ENCODE data around the gene ARHGEF26.

The ARHGEF26 gene

GRCh38 chr3:154251610-154252009 lies 130.4 kb downstream of the ARHGEF26 start:
- no peaks in the 10 kb centered on the region for H3K9me3 Mint-ChIP-seq
- H3K4me3 Mint-ChIP-seq = no peak overlapping the region
- peaks cover 27% of the 10 kb centered on the region for H3K4me1 Mint-ChIP-seq
- no peak overlapping the region for H3K27ac Mint-ChIP-seq
- no peaks in the 10 kb centered on the region for H3K27me3 Mint-ChIP-seq (ENCODE audit: low read depth)
- peaks cover 39% of the 10 kb centered on the region for H3K36me3 Mint-ChIP-seq (ENCODE audit: low read depth)
- no peak for TF ChIP-seq CTCF (IDR thresholded peaks at IDR 0.05; ENCODE audit: unreplicated experiment in 3 of 3)

GRCh38 chr3:154252759-154253638 lies 131.8 kb downstream of the ARHGEF26 start:
- no peaks in the 10 kb centered on the region for H3K27me3 Mint-ChIP-seq (ENCODE audit: low read depth)
- no peaks in the 10 kb centered on the region for H3K9me3 Mint-ChIP-seq
- peaks cover 45% of the 10 kb centered on the region for H3K36me3 Mint-ChIP-seq (ENCODE audit: low read depth)
- H3K4me1 Mint-ChIP-seq = peaks cover 15% of the 10 kb centered on the region
- peak overlapping the region; percentile 19 to 49 (median 38) for H3K4me3 Mint-ChIP-seq
- peak; percentile 89 to 97 (median 90) for TF ChIP-seq CTCF (IDR thresholded peaks at IDR 0.05; ENCODE audit: unreplicated experiment in 3 of 3)
- peak overlapping the region in 1 of 3 experiments; percentile 1 for H3K27ac Mint-ChIP-seq

- H3K4me3 Mint-ChIP-seq = no peak overlapping the region
- no peak overlapping the region for H3K27ac Mint-ChIP-seq
- H3K36me3 Mint-ChIP-seq (ENCODE audit: low read depth) = peaks cover 58% of the 10 kb centered on the region
- no peaks in the 10 kb centered on the region for H3K27me3 Mint-ChIP-seq (ENCODE audit: low read depth)
- H3K4me1 Mint-ChIP-seq = peaks cover 5% of the 10 kb centered on the region
- no peaks in the 10 kb centered on the region for H3K9me3 Mint-ChIP-seq
- TF ChIP-seq CTCF (IDR thresholded peaks at IDR 0.05; ENCODE audit: unreplicated experiment in 3 of 3) = no peak
These were observed 133.3 kb downstream of the ARHGEF26 start for GRCh38 chr3:154254527-154254926.

GRCh38 chr3:154273381-154273780 lies 152.2 kb downstream of the ARHGEF26 start:
- Mint-ChIP-seq H3K27me3 (ENCODE audit: low read depth) (no peaks in the 10 kb centered on the region), H3K27ac (no peak overlapping the region), H3K4me3 (no peak overlapping the region), H3K4me1 (no peaks in the 10 kb centered on the region), H3K36me3 (ENCODE audit: low read depth) (peaks cover 80% of the 10 kb centered on the region), H3K9me3 (peaks cover 10% of the 10 kb centered on the region)
- no peak for TF ChIP-seq CTCF (IDR thresholded peaks at IDR 0.05; ENCODE audit: unreplicated experiment in 3 of 3)

- Mint-ChIP-seq H3K36me3 (ENCODE audit: low read depth) (peaks cover 79% of the 10 kb centered on the region), H3K4me1 (no peaks in the 10 kb centered on the region), H3K9me3 (peaks cover 1% of the 10 kb centered on the region), H3K27me3 (ENCODE audit: low read depth) (no peaks in the 10 kb centered on the region), H3K27ac (no peak overlapping the region), H3K4me3 (no peak overlapping the region)
- no peak for TF ChIP-seq CTCF (IDR thresholded peaks at IDR 0.05; ENCODE audit: unreplicated experiment in 3 of 3)
These were observed 153.2 kb downstream of the ARHGEF26 start for GRCh38 chr3:154274348-154274747.

GRCh38 chr3:154275292-154275691 lies 154.1 kb downstream of the ARHGEF26 start:
- Mint-ChIP-seq H3K27me3 (ENCODE audit: low read depth) (no peaks in the 10 kb centered on the region), H3K4me1 (no peaks in the 10 kb centered on the region), H3K36me3 (ENCODE audit: low read depth) (peaks cover 78% of the 10 kb centered on the region), H3K27ac (no peak overlapping the region), H3K4me3 (no peak overlapping the region), H3K9me3 (no peaks in the 10 kb centered on the region)
- TF ChIP-seq CTCF (IDR thresholded peaks at IDR 0.05; ENCODE audit: unreplicated experiment in 3 of 3) = no peak
